ENCODE data around the gene SYT9.

Gene SYT9

DNA sequence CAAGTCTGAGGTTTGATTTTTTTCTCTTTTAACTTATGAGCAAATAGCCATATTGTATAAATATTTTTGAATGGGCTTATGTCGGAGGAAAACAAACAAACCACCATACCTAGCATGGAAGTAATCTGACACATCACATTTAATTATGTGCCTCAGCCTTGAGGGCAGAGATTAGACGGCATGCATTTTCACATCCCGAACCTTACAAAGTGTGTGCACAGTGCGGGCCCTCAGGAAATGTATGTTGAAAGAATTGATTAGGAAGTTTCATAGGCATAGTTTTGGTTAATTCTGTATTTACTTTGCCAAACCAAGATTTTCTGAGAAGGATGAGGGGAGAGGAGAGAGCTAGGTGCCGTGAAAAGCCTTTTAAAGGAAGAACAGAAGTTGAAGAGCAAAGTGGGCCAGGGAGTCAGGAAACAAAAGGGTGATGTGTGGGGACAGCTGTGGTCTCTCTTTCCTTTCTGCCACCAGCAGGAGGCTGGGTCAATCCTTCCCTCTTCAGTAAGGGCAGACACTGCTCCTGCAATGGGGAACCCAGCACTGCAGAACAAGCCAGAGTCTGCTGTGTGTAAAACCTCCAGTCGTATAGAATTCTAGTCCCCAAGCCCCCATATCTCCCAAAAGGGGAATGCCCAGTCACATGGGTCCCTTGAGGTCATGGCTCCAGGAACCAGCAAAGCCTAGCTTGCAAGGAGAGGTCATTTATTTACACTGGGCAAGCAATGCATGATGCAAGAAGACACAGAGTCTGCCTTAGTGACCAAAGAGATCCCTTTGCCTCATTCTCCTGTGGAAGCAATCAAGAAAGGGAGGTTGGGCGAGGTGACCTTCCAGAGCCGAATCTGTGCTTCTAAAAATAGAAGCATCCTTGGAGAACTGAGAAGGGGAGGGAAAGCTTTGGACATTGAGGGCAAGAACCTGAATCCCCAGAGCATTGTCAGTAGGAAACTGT, 162.5 kb downstream of the SYT9 start:
- no peak overlapping the region for H2BK15ac ChIP-seq (replicated peaks; ENCODE audit: low read depth)
- no peak overlapping the region for H3K4me2 ChIP-seq (ENCODE audit: low read length)
- no peak overlapping the region for H4K8ac ChIP-seq (ENCODE audit: low read depth, low read length)
- H3K9ac ChIP-seq (ENCODE audit: low read length): no peak overlapping the region
- no peak overlapping the region for H2AK5ac ChIP-seq (ENCODE audit: low read length)
- no peaks in the 10 kb centered on the region for H3K79me2 ChIP-seq (ENCODE audit: control insufficient read depth, insufficient read depth, low read length)
- no peak overlapping the region for H3K23ac ChIP-seq (ENCODE audit: low read length)
- no peak overlapping the region for H3K4ac ChIP-seq (ENCODE audit: low read depth, low read length)
- H2BK120ac ChIP-seq (ENCODE audit: low read depth, low read length): no peak overlapping the region
- WGBS (ENCODE audit: extremely low coverage, insufficient coverage, low lambda C conversion rate): no CpG with 5 or more reads among the region's 8 CpGs
- H3K4me3 ChIP-seq (ENCODE audit: low read length): no peak overlapping the region
- H3K36me3 ChIP-seq (ENCODE audit: control insufficient read depth, insufficient read depth, low read length): no peaks in the 10 kb centered on the region
- H3K27ac ChIP-seq (ENCODE audit: low read depth, low read length): no peak overlapping the region
- no peaks in the 10 kb centered on the region for H3K4me1 ChIP-seq (ENCODE audit: control insufficient read depth, low read depth, low read length)
- no peaks in the 10 kb centered on the region for H3K27me3 ChIP-seq (ENCODE audit: insufficient read depth, low read length, poor library complexity)
- H4K5ac ChIP-seq (ENCODE audit: low read length): no peak overlapping the region
- DNase-seq: peak; percentile 40
- H2BK5ac ChIP-seq (ENCODE audit: low read length): no peak overlapping the region
- H3K56ac ChIP-seq (ENCODE audit: low read length): no peak overlapping the region
- H3K18ac ChIP-seq (ENCODE audit: low read length): no peak overlapping the region
- H3K79me1 ChIP-seq (ENCODE audit: low read length): no peaks in the 10 kb centered on the region

DNA sequence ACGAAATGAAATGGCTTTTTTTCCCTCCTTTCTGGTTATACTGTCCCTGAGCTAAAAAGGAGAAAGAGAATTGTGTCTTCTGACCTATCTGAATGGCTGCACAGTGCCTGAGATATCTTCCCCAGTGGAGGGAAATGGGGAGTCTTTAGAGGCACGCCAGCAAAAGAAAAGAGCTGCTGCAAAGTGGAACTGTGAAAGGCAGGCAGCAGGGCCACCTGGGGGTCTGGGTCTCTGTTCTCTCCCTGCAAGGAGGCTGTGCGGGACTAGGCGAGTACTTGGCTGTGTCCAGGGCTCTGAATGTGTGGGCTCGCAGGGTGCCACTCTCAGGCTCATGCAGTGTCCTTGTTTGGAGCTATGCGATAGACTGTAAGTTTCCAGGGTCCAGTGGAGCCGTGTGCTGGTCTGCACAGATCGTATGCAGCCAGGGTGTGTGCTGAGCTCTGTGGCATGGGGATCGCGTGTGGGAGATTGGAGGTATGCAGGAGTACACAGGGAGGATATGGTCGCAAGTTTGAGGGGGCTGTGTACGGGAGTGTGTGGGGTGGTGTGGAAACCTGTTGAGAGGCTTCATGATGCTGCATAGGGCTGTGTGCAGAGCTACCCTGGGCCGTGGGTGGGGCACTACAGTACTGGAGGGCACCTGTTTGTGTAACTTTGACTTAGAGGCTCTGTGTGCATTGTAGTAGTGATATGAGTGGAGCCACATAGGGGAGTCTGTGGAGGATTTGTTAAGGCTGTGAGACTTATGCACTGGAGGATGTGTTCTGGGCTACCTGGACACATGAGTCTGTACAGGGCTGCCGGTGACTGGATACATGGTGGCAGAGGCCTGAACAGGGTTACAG, 163.5 kb downstream of the SYT9 start:
- no peak overlapping the region for H3K27ac ChIP-seq (ENCODE audit: low read depth, low read length)
- no CpG with 5 or more reads among the region's 14 CpGs for WGBS (ENCODE audit: extremely low coverage, insufficient coverage, low lambda C conversion rate)
- H3K4me3 ChIP-seq (ENCODE audit: low read length): no peak overlapping the region

DNA sequence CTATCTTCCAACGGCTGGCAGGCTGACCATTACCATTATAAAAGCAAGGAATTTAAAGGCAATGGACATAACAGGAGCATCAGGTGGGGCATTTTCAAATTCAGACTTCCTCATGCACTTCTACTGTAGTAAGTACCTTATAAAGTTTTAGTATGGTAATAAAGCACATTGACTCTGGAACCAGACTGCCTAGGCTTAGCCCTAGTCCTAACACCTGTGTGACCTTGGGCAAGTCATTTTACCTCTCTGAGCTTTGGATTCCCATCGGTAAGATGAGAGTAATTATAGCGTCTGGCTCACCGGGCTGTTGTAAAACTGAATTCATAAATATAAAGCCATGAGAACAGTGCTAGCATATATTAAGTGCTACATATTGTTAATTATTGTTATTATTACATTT, 164.4 kb downstream of the SYT9 start:
- no peak overlapping the region for H3K27ac ChIP-seq (ENCODE audit: low read depth, low read length)
- H4K5ac ChIP-seq (ENCODE audit: low read length): no peak overlapping the region
- no peak overlapping the region for H4K8ac ChIP-seq (ENCODE audit: low read depth, low read length)
- H2BK120ac ChIP-seq (ENCODE audit: low read depth, low read length): no peak overlapping the region
- H3K4me2 ChIP-seq (ENCODE audit: low read length): no peak overlapping the region
- no peak overlapping the region for H3K56ac ChIP-seq (ENCODE audit: low read length)
- no peaks in the 10 kb centered on the region for H3K27me3 ChIP-seq (ENCODE audit: insufficient read depth, low read length, poor library complexity)
- no peak overlapping the region for H3K4me3 ChIP-seq (ENCODE audit: low read length)
- no peak overlapping the region for H3K18ac ChIP-seq (ENCODE audit: low read length)
- H2BK5ac ChIP-seq (ENCODE audit: low read length): no peak overlapping the region
- no peaks in the 10 kb centered on the region for H3K79me1 ChIP-seq (ENCODE audit: low read length)
- no peak overlapping the region for H3K23ac ChIP-seq (ENCODE audit: low read length)
- no peak overlapping the region for H2BK15ac ChIP-seq (replicated peaks; ENCODE audit: low read depth)
- no peaks in the 10 kb centered on the region for H3K79me2 ChIP-seq (ENCODE audit: control insufficient read depth, insufficient read depth, low read length)
- no peak for DNase-seq
- no peak overlapping the region for H3K9ac ChIP-seq (ENCODE audit: low read length)
- no peak overlapping the region for H3K4ac ChIP-seq (ENCODE audit: low read depth, low read length)
- no CpG with 5 or more reads among the region's 4 CpGs for WGBS (ENCODE audit: extremely low coverage, insufficient coverage, low lambda C conversion rate)
- H3K4me1 ChIP-seq (ENCODE audit: control insufficient read depth, low read depth, low read length): no peaks in the 10 kb centered on the region
- no peaks in the 10 kb centered on the region for H3K36me3 ChIP-seq (ENCODE audit: control insufficient read depth, insufficient read depth, low read length)
- no peak overlapping the region for H2AK5ac ChIP-seq (ENCODE audit: low read length)

More for the DNA sequence above, 163.5 kb downstream of the SYT9 start:
- Histone ChIP-seq H3K56ac (ENCODE audit: low read length) (no peak overlapping the region), H3K79me1 (ENCODE audit: low read length) (no peaks in the 10 kb centered on the region), H3K79me2 (ENCODE audit: control insufficient read depth, insufficient read depth, low read length) (no peaks in the 10 kb centered on the region), H4K5ac (ENCODE audit: low read length) (no peak overlapping the region), H3K4ac (ENCODE audit: low read depth, low read length) (no peak overlapping the region), H3K4me1 (ENCODE audit: control insufficient read depth, low read depth, low read length) (no peaks in the 10 kb centered on the region), H3K9ac (ENCODE audit: low read length) (no peak overlapping the region), H2BK120ac (ENCODE audit: low read depth, low read length) (no peak overlapping the region), H3K18ac (ENCODE audit: low read length) (no peak overlapping the region), H3K23ac (ENCODE audit: low read length) (no peak overlapping the region), H2BK5ac (ENCODE audit: low read length) (no peak overlapping the region), H3K36me3 (ENCODE audit: control insufficient read depth, insufficient read depth, low read length) (no peaks in the 10 kb centered on the region), H2BK15ac (replicated peaks; ENCODE audit: low read depth) (no peak overlapping the region), H4K8ac (ENCODE audit: low read depth, low read length) (no peak overlapping the region), H3K27me3 (ENCODE audit: insufficient read depth, low read length, poor library complexity) (no peaks in the 10 kb centered on the region), H3K4me2 (ENCODE audit: low read length) (no peak overlapping the region), H2AK5ac (ENCODE audit: low read length) (no peak overlapping the region)
- no peak for DNase-seq

DNA sequence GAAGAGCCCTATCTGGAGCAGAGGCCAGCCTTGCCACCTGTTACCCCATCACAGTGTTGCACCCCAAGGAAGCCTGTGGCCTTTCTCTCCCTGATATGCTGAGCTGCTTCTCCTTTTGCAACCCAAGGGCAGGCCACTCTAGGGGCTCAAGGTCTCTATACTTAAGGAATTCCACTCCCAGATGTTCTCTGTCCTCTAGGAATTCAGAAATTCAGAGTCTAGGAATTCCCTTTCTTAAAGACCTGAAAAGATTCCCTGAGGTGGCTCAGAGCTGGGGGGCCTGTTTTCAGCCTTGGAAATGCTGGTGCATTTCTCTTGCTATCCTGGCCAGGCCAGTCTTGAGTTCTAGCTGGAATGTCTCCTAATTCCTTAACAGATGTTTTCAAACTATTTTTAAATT, 165.6 kb downstream of the SYT9 start:
- DNase-seq: peak; percentile 19
- Histone ChIP-seq H3K27me3 (ENCODE audit: insufficient read depth, low read length, poor library complexity) (no peaks in the 10 kb centered on the region), H3K18ac (ENCODE audit: low read length) (no peak overlapping the region), H3K4me1 (ENCODE audit: control insufficient read depth, low read depth, low read length) (no peaks in the 10 kb centered on the region), H3K79me2 (ENCODE audit: control insufficient read depth, insufficient read depth, low read length) (no peaks in the 10 kb centered on the region), H2BK5ac (ENCODE audit: low read length) (no peak overlapping the region), H3K4me2 (ENCODE audit: low read length) (no peak overlapping the region), H4K8ac (ENCODE audit: low read depth, low read length) (no peak overlapping the region), H2BK15ac (replicated peaks; ENCODE audit: low read depth) (no peak overlapping the region), H3K23ac (ENCODE audit: low read length) (no peak overlapping the region), H3K9ac (ENCODE audit: low read length) (no peak overlapping the region), H2AK5ac (ENCODE audit: low read length) (no peak overlapping the region), H4K5ac (ENCODE audit: low read length) (no peak overlapping the region), H3K36me3 (ENCODE audit: control insufficient read depth, insufficient read depth, low read length) (no peaks in the 10 kb centered on the region), H3K56ac (ENCODE audit: low read length) (no peak overlapping the region), H3K4ac (ENCODE audit: low read depth, low read length) (no peak overlapping the region), H3K79me1 (ENCODE audit: low read length) (no peaks in the 10 kb centered on the region), H3K4me3 (ENCODE audit: low read length) (no peak overlapping the region), H2BK120ac (ENCODE audit: low read depth, low read length) (no peak overlapping the region), H3K27ac (ENCODE audit: low read depth, low read length) (no peak overlapping the region)

DNA sequence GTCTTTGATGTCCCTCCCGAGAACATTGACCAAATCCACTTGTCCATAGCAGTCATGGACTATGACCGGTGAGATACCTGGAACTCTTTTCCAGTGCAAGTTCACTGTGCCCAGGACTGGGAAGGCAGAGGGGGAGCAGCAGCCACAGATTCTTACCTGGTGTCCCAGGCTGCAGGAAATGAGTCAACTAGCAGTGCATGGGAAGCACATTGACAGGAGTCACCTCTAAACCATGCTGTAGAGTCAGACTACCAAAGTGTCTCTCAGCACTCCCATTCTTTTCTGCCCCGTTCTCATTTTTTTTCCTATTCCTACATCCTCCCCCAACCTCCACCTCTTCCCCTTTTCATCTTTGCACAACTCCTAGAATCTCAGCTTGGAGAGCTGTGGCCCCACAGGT, 166.4 kb downstream of the SYT9 start:
- peak; percentile 26 for DNase-seq
- Histone ChIP-seq H3K36me3 (ENCODE audit: control insufficient read depth, insufficient read depth, low read length) (no peaks in the 10 kb centered on the region), H2BK15ac (replicated peaks; ENCODE audit: low read depth) (no peak overlapping the region), H2AK5ac (ENCODE audit: low read length) (no peak overlapping the region), H3K79me1 (ENCODE audit: low read length) (no peaks in the 10 kb centered on the region), H4K8ac (ENCODE audit: low read depth, low read length) (no peak overlapping the region), H4K5ac (ENCODE audit: low read length) (no peak overlapping the region), H3K23ac (ENCODE audit: low read length) (no peak overlapping the region), H3K4me1 (ENCODE audit: control insufficient read depth, low read depth, low read length) (no peaks in the 10 kb centered on the region), H3K4me3 (ENCODE audit: low read length) (no peak overlapping the region), H3K4ac (ENCODE audit: low read depth, low read length) (no peak overlapping the region), H2BK5ac (ENCODE audit: low read length) (no peak overlapping the region), H3K9ac (ENCODE audit: low read length) (no peak overlapping the region), H3K79me2 (ENCODE audit: control insufficient read depth, insufficient read depth, low read length) (no peaks in the 10 kb centered on the region), H3K56ac (ENCODE audit: low read length) (no peak overlapping the region), H2BK120ac (ENCODE audit: low read depth, low read length) (no peak overlapping the region), H3K27me3 (ENCODE audit: insufficient read depth, low read length, poor library complexity) (no peaks in the 10 kb centered on the region), H3K27ac (ENCODE audit: low read depth, low read length) (no peak overlapping the region), H3K18ac (ENCODE audit: low read length) (no peak overlapping the region), H3K4me2 (ENCODE audit: low read length) (no peak overlapping the region)
- WGBS (ENCODE audit: extremely low coverage, insufficient coverage, low lambda C conversion rate): 100% methylated on average over 1 of the region's 3 CpGs
